ENCODE measurements around the gene CATSPERE. TPM values are rescaled to one million over a fixed set of nuclear protein-coding genes. Genes with fewer than 3 reads are reported as not detected.
"Not testable (repeated sequence)": the region's sequence is repeated elsewhere in the genome, so short reads cannot be mapped to it uniquely, and the experiment has no call there.

Gene CATSPERE
- total RNA-seq, 1 experiment from 2014 or later = 1.3 TPM

DNA sequence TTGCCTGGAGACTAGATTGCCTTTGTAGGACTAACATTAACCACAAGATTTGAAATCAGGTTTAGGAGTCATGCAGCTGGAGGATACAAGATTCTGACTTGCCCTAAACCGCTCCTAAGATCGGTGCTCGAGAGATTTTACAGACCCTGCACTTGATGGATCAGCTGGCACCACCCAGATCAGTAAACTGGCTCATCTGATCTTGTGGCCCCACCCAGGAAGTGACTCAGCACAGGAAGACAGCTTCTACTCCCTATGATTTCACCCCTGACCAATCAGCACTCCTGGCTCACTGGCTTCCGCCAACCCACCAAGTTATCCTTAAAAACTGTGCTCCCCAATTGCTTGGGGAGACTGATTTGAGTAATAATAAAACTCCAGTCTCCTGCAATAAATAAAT is 876 bp upstream of the CATSPERE start:
- DNase-seq = no peak
- H3K4me3 Mint-ChIP-seq (ENCODE audit: low read depth, unreplicated experiment) = no peak overlapping the region
- CTCF ChIA-PET = no interaction called here
- H3K9me3 Mint-ChIP-seq (ENCODE audit: low read depth, unreplicated experiment) = peaks cover 2% of the 10 kb centered on the region
- TF ChIP-seq, protein P1, sequence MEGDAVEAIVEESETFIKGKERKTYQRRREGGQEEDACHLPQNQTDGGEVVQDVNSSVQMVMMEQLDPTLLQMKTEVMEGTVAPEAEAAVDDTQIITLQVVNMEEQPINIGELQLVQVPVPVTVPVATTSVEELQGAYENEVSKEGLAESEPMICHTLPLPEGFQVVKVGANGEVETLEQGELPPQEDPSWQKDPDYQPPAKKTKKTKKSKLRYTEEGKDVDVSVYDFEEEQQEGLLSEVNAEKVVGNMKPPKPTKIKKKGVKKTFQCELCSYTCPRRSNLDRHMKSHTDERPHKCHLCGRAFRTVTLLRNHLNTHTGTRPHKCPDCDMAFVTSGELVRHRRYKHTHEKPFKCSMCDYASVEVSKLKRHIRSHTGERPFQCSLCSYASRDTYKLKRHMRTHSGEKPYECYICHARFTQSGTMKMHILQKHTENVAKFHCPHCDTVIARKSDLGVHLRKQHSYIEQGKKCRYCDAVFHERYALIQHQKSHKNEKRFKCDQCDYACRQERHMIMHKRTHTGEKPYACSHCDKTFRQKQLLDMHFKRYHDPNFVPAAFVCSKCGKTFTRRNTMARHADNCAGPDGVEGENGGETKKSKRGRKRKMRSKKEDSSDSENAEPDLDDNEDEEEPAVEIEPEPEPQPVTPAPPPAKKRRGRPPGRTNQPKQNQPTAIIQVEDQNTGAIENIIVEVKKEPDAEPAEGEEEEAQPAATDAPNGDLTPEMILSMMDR (IDR thresholded peaks at IDR 0.05; ENCODE audit: unreplicated experiment) = no peak
- H3K27ac Mint-ChIP-seq (ENCODE audit: unreplicated experiment) = peak overlapping the region; percentile 66
- H3K4me1 Mint-ChIP-seq (ENCODE audit: low read depth, unreplicated experiment) = peaks cover 38% of the 10 kb centered on the region
- H3K27me3 Mint-ChIP-seq (ENCODE audit: unreplicated experiment) = no peaks in the 10 kb centered on the region
- peaks cover 16% of the 10 kb centered on the region for H3K36me3 Mint-ChIP-seq (ENCODE audit: insufficient read depth, unreplicated experiment)
- intact Hi-C loops (cut with micrococcal nuclease; ENCODE audit: unreplicated experiment) = no loop called here
- no TSS peak for BruUV-seq (replicated peaks)

DNA sequence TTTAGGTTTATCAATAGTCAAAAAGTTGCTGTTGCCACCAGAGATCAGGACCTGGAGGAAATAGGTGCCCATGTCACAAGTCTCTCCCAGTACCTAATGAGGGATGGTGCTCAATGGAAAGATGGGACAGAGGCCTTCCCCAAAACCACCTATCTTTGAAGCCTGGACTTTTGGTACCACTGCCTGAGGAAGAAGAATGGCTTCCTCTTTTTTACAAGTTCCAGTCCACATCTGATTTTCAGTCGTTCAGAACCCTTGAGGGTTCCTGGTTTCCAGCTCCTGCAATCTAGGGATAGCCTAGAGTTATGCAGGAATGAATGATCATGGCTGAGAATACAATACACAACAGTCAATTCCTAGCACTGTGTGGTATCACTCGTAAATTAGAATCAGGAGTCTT is 5.7 kb downstream of the CATSPERE start:
- no peak for DNase-seq
- CTCF ChIA-PET = no interaction called here
- no peaks in the 10 kb centered on the region for H3K4me1 Mint-ChIP-seq (ENCODE audit: low read depth, unreplicated experiment)
- no peak overlapping the region for H3K27ac Mint-ChIP-seq (ENCODE audit: unreplicated experiment)
- H3K4me3 Mint-ChIP-seq (ENCODE audit: low read depth, unreplicated experiment) = no peak overlapping the region
- intact Hi-C loops (cut with micrococcal nuclease; ENCODE audit: unreplicated experiment) = no loop called here
- no TSS peak for BruUV-seq (replicated peaks)
- H3K36me3 Mint-ChIP-seq (ENCODE audit: insufficient read depth, unreplicated experiment) = peaks cover 2% of the 10 kb centered on the region
- H3K9me3 Mint-ChIP-seq (ENCODE audit: low read depth, unreplicated experiment) = no peaks in the 10 kb centered on the region
- H3K27me3 Mint-ChIP-seq (ENCODE audit: unreplicated experiment) = no peaks in the 10 kb centered on the region
- TF ChIP-seq, protein P1 (IDR thresholded peaks at IDR 0.05; ENCODE audit: unreplicated experiment) = no peak

DNA sequence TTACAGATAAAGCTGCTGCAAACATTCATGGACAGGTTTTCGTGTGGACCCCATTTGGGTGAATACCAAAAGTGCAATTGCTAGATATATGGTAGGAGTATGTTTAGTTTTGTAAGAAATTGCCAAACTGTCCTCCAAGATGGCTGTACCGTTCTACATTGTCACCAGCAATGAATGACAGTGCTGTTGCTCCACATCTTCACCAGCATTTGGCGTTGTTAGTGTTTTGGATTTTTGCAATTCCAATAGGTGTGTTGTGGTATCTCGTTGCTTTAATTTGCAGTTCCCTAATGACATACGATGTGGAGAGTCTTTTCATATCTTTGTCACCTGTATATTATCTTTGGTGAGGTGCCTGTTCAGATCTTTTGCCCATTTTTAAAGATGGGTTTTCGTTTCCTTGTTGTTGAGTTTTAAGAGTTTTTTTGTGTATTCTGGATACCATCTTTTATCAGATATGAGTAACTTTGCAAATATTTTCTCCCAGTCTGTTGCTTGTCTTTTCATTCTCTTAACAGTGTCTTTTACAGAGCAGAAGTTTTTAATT is 12.1 kb downstream of the CATSPERE start:
- DNase-seq = no peak
- Mint-ChIP-seq H3K9me3 (ENCODE audit: low read depth, unreplicated experiment) (no peaks in the 10 kb centered on the region), H3K27ac (ENCODE audit: unreplicated experiment) (no peak overlapping the region), H3K4me3 (ENCODE audit: low read depth, unreplicated experiment) (no peak overlapping the region), H3K36me3 (ENCODE audit: insufficient read depth, unreplicated experiment) (no peaks in the 10 kb centered on the region), H3K4me1 (ENCODE audit: low read depth, unreplicated experiment) (no peaks in the 10 kb centered on the region), H3K27me3 (ENCODE audit: unreplicated experiment) (no peaks in the 10 kb centered on the region)
- CTCF ChIA-PET = no interaction called here
- BruUV-seq (replicated peaks) = no TSS peak
- intact Hi-C loops (cut with micrococcal nuclease; ENCODE audit: unreplicated experiment) = no loop called here
- TF ChIP-seq, protein P1 (IDR thresholded peaks at IDR 0.05; ENCODE audit: unreplicated experiment) = no peak

DNA sequence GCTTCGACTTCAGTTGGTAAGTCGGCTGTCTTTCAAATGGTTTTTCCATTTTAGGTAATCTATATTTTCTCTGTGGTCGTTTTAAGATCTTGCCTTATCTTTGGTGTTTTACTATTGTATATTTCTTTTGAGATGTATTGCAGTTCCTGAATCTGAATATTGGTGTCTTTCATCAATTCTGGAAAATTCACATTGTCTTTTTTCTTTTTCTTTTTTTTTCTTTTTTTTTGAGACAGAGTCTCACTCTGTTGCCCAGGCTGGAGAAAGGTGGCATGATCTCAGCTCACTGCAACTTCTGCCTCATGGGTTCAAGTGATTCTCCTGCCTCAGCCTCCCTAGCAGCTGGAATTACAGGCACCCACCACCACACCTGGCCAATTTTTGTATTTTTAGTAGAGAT is 23.9 kb downstream of the CATSPERE start:
- CTCF ChIA-PET; H3K9me3 Mint-ChIP-seq (ENCODE audit: low read depth, unreplicated experiment); H3K36me3 Mint-ChIP-seq (ENCODE audit: insufficient read depth, unreplicated experiment); DNase-seq; H3K4me1 Mint-ChIP-seq (ENCODE audit: low read depth, unreplicated experiment); H3K27ac Mint-ChIP-seq (ENCODE audit: unreplicated experiment); BruUV-seq (replicated peaks); H3K4me3 Mint-ChIP-seq (ENCODE audit: low read depth, unreplicated experiment); intact Hi-C loops (cut with micrococcal nuclease; ENCODE audit: unreplicated experiment); H3K27me3 Mint-ChIP-seq (ENCODE audit: unreplicated experiment): not testable (repeated sequence)

DNA sequence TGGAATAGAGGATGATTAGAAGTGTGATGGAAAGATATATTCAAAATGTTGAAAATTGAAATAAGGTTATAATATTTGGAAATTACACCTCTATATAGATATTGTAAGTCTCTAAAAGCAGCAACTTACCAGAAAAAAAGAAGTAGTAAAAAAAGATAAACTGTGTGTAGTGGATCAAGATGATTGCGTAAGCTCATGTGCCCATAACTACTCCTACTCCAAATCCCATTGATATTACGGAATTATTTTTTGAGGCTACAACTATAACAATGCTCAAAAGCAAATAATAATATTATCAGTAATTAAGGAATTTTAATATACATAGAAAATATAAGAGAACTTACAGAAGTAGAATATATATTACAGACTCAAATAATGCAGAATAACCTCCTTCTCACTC is 33.6 kb downstream of the CATSPERE start:
- DNase-seq = no peak
- H3K27me3 Mint-ChIP-seq (ENCODE audit: unreplicated experiment) = no peaks in the 10 kb centered on the region
- no peaks in the 10 kb centered on the region for H3K9me3 Mint-ChIP-seq (ENCODE audit: low read depth, unreplicated experiment)
- TF ChIP-seq, protein P1 (IDR thresholded peaks at IDR 0.05; ENCODE audit: unreplicated experiment) = no peak
- no peak overlapping the region for H3K4me3 Mint-ChIP-seq (ENCODE audit: low read depth, unreplicated experiment)
- BruUV-seq (replicated peaks) = no TSS peak
- intact Hi-C loops (cut with micrococcal nuclease; ENCODE audit: unreplicated experiment) = no loop called here
- H3K4me1 Mint-ChIP-seq (ENCODE audit: low read depth, unreplicated experiment) = no peaks in the 10 kb centered on the region
- no peak overlapping the region for H3K27ac Mint-ChIP-seq (ENCODE audit: unreplicated experiment)
- no peaks in the 10 kb centered on the region for H3K36me3 Mint-ChIP-seq (ENCODE audit: insufficient read depth, unreplicated experiment)
- CTCF ChIA-PET = no interaction called here

Data from Calu3 (cell line).